ENCODE data around the gene NDUFB3.

NDUFB3 gene

GRCh38 chr2:201093573-201093972 lies 21.8 kb downstream of the NDUFB3 start:
- no peak for TF ChIP-seq CTCF (IDR thresholded peaks at IDR 0.05; ENCODE audit: borderline replicate concordance, extremely low read depth, low read length, poor library complexity, severe bottlenecking)
- no peak for TF ChIP-seq EZH2 (IDR thresholded peaks at IDR 0.05; ENCODE audit: borderline replicate concordance, low read depth, low read length, severe bottlenecking)
- no peak for DNase-seq
- no peak for ATAC-seq (ENCODE audit: insufficient read depth, low read depth)

GRCh38 chr2:201100497-201100896 lies 28.7 kb downstream of the NDUFB3 start:
- Histone ChIP-seq H3K4me2 (ENCODE audit: insufficient read depth, low read length) (no peak overlapping the region), H3K27me3 (ENCODE audit: insufficient read depth, low read length, poor library complexity) (no peaks in the 10 kb centered on the region), H3K79me2 (ENCODE audit: insufficient read depth, low read length) (no peaks in the 10 kb centered on the region), H3K9me3 (ENCODE audit: insufficient read depth, low read length, severe bottlenecking) (no peaks in the 10 kb centered on the region), H4K20me1 (ENCODE audit: insufficient read depth, low read length) (no peaks in the 10 kb centered on the region), H3K9ac (ENCODE audit: low read depth, low read length) (no peak overlapping the region), H3K27ac (ENCODE audit: low read length) (no peak overlapping the region), H3K4me1 (ENCODE audit: insufficient read depth, low read length) (no peaks in the 10 kb centered on the region), H3K36me3 (ENCODE audit: insufficient read depth, low read length) (no peaks in the 10 kb centered on the region), H3K4me3 (ENCODE audit: low read depth in 1 of 2, low read length in 2 of 2) (no peak overlapping the region), H2AFZ (ENCODE audit: low read depth, low read length) (no peak overlapping the region)
- DNase-seq (no peak), ATAC-seq (ENCODE audit: insufficient read depth, low read depth) (no peak)
- TF ChIP-seq EZH2 (IDR thresholded peaks at IDR 0.05; ENCODE audit: borderline replicate concordance, low read depth, low read length, severe bottlenecking) (no peak), CTCF (IDR thresholded peaks at IDR 0.05; ENCODE audit: borderline replicate concordance, extremely low read depth, low read length, poor library complexity, severe bottlenecking) (no peak)

More at GRCh38 chr2:201093573-201093972, 21.8 kb downstream of the NDUFB3 start:
- Histone ChIP-seq H3K9me3 (ENCODE audit: insufficient read depth, low read length, severe bottlenecking) (no peaks in the 10 kb centered on the region), H3K4me1 (ENCODE audit: insufficient read depth, low read length) (no peaks in the 10 kb centered on the region), H3K79me2 (ENCODE audit: insufficient read depth, low read length) (no peaks in the 10 kb centered on the region), H4K20me1 (ENCODE audit: insufficient read depth, low read length) (no peaks in the 10 kb centered on the region), H3K27me3 (ENCODE audit: insufficient read depth, low read length, poor library complexity) (no peaks in the 10 kb centered on the region), H3K27ac (ENCODE audit: low read length) (no peak overlapping the region), H3K4me2 (ENCODE audit: insufficient read depth, low read length) (no peak overlapping the region), H3K4me3 (ENCODE audit: low read depth in 1 of 2, low read length in 2 of 2) (no peak overlapping the region), H3K36me3 (ENCODE audit: insufficient read depth, low read length) (peaks cover 4% of the 10 kb centered on the region; the same call in 1 of the 2 replicates), H3K9ac (ENCODE audit: low read depth, low read length) (no peak overlapping the region), H2AFZ (ENCODE audit: low read depth, low read length) (no peak overlapping the region)

GRCh38 chr2:201105759-201106158 lies 34.0 kb downstream of the NDUFB3 start:
- no peak overlapping the region for H3K27ac ChIP-seq (ENCODE audit: low read length)
- no peak for TF ChIP-seq CTCF (IDR thresholded peaks at IDR 0.05; ENCODE audit: borderline replicate concordance, extremely low read depth, low read length, poor library complexity, severe bottlenecking)
- TF ChIP-seq EZH2 (IDR thresholded peaks at IDR 0.05; ENCODE audit: borderline replicate concordance, low read depth, low read length, severe bottlenecking) = no peak
- ATAC-seq (ENCODE audit: insufficient read depth, low read depth) = no peak
- DNase-seq = no peak
- H3K9me3 ChIP-seq (ENCODE audit: insufficient read depth, low read length, severe bottlenecking) = no peaks in the 10 kb centered on the region
- no peak overlapping the region for H3K9ac ChIP-seq (ENCODE audit: low read depth, low read length)
- no peaks in the 10 kb centered on the region for H3K36me3 ChIP-seq (ENCODE audit: insufficient read depth, low read length)
- H2AFZ ChIP-seq (ENCODE audit: low read depth, low read length) = no peak overlapping the region
- H3K27me3 ChIP-seq (ENCODE audit: insufficient read depth, low read length, poor library complexity) = no peaks in the 10 kb centered on the region
- H3K4me1 ChIP-seq (ENCODE audit: insufficient read depth, low read length) = no peaks in the 10 kb centered on the region
- no peak overlapping the region for H3K4me3 ChIP-seq (ENCODE audit: low read depth in 1 of 2, low read length in 2 of 2)
- no peaks in the 10 kb centered on the region for H4K20me1 ChIP-seq (ENCODE audit: insufficient read depth, low read length)
- no peaks in the 10 kb centered on the region for H3K79me2 ChIP-seq (ENCODE audit: insufficient read depth, low read length)
- H3K4me2 ChIP-seq (ENCODE audit: insufficient read depth, low read length) = no peak overlapping the region

- no peak for DNase-seq
- no peaks in the 10 kb centered on the region for H3K79me2 ChIP-seq (ENCODE audit: insufficient read depth, low read length)
- no peaks in the 10 kb centered on the region for H3K27me3 ChIP-seq (ENCODE audit: insufficient read depth, low read length, poor library complexity)
- H3K4me3 ChIP-seq (ENCODE audit: low read depth in 1 of 2, low read length in 2 of 2) = no peak overlapping the region
- no peak for ATAC-seq (ENCODE audit: insufficient read depth, low read depth)
- no peak overlapping the region for H2AFZ ChIP-seq (ENCODE audit: low read depth, low read length)
- H4K20me1 ChIP-seq (ENCODE audit: insufficient read depth, low read length) = no peaks in the 10 kb centered on the region
- H3K4me2 ChIP-seq (ENCODE audit: insufficient read depth, low read length) = no peak overlapping the region
- H3K4me1 ChIP-seq (ENCODE audit: insufficient read depth, low read length) = no peaks in the 10 kb centered on the region
- no peak for TF ChIP-seq CTCF (IDR thresholded peaks at IDR 0.05; ENCODE audit: borderline replicate concordance, extremely low read depth, low read length, poor library complexity, severe bottlenecking)
- H3K36me3 ChIP-seq (ENCODE audit: insufficient read depth, low read length) = no peaks in the 10 kb centered on the region
- no peak overlapping the region for H3K27ac ChIP-seq (ENCODE audit: low read length)
- no peaks in the 10 kb centered on the region for H3K9me3 ChIP-seq (ENCODE audit: insufficient read depth, low read length, severe bottlenecking)
- no peak overlapping the region for H3K9ac ChIP-seq (ENCODE audit: low read depth, low read length)
Observed at GRCh38 chr2:201107624-201108023, 35.8 kb downstream of the NDUFB3 start.
